GDM1 (cell line): ENCODE data around the gene DNAJC27.

Source experiments
- DNase-seq: peaks from one replicate; lab custom pipeline; 2025; lab: John Stamatoyannopoulos, UW

Gene DNAJC27

GRCh38 chr2:24906466-24906865 is 65.3 kb downstream of the DNAJC27 start:
- no peak for DNase-seq

- DNase-seq, result no peak
These were observed 68.3 kb downstream of the DNAJC27 start for GRCh38 chr2:24903161-24904103.

GRCh38 chr2:24899361-24899910 is 72.3 kb downstream of the DNAJC27 start:
- no peak for DNase-seq

- DNase-seq, result no peak
These were observed 73.3 kb downstream of the DNAJC27 start for GRCh38 chr2:24898122-24899109.

GRCh38 chr2:24894750-24895149 is 77.0 kb downstream of the DNAJC27 start:
- no peak for DNase-seq

GRCh38 chr2:24893934-24894333 is 77.8 kb downstream of the DNAJC27 start:
- no peak for DNase-seq
